HG03196 (cell line): ENCODE data around the gene ADAMTS8.

ENCODE experiments used
- ATAC-seq: cut with Tn5 transposase; IDR thresholded peaks from one replicate; pipeline ENCODE4 v1.9.1; 2021; ENCODE audit not compliant: unreplicated experiment

Gene ADAMTS8

GRCh38 chr11:130400781-130401483, 27.5 kb downstream of the ADAMTS8 start:
- no peak for ATAC-seq

GRCh38 chr11:130399196-130399595, 29.2 kb downstream of the ADAMTS8 start:
- no peak for ATAC-seq

GRCh38 chr11:130397780-130398179, 30.6 kb downstream of the ADAMTS8 start:
- ATAC-seq, result no peak

GRCh38 chr11:130396965-130397364, 31.4 kb downstream of the ADAMTS8 start:
- no peak for ATAC-seq

GRCh38 chr11:130394615-130395014, 33.8 kb downstream of the ADAMTS8 start:
- ATAC-seq, result no peak

- ATAC-seq, result no peak
Observed at GRCh38 chr11:130391711-130392110, 36.7 kb downstream of the ADAMTS8 start.

- ATAC-seq, result no peak
Observed at GRCh38 chr11:130390071-130390758, 38.2 kb downstream of the ADAMTS8 start.

GRCh38 chr11:130389335-130389935, 39.0 kb downstream of the ADAMTS8 start:
- no peak for ATAC-seq

GRCh38 chr11:130388607-130389205, 39.7 kb downstream of the ADAMTS8 start:
- ATAC-seq, result no peak

- no peak for ATAC-seq
Observed at GRCh38 chr11:130386056-130386455, 42.4 kb downstream of the ADAMTS8 start.

GRCh38 chr11:130383344-130384211, 44.8 kb downstream of the ADAMTS8 start:
- no peak for ATAC-seq

GRCh38 chr11:130381317-130381716, 47.1 kb downstream of the ADAMTS8 start:
- ATAC-seq, result no peak

- ATAC-seq, result no peak
Observed at GRCh38 chr11:130380778-130381177, 47.6 kb downstream of the ADAMTS8 start.

GRCh38 chr11:130379276-130379675, 49.1 kb downstream of the ADAMTS8 start:
- ATAC-seq, result no peak

- no peak for ATAC-seq
Observed at GRCh38 chr11:130370845-130371590, 57.4 kb downstream of the ADAMTS8 start.

- no peak for ATAC-seq
Observed at GRCh38 chr11:130369713-130370112, 58.7 kb downstream of the ADAMTS8 start.

GRCh38 chr11:130369141-130369691, 59.2 kb downstream of the ADAMTS8 start:
- no peak for ATAC-seq

- ATAC-seq, result no peak
Observed at GRCh38 chr11:130359419-130359818, 69.0 kb downstream of the ADAMTS8 start.

GRCh38 chr11:130358398-130358797, 70.0 kb downstream of the ADAMTS8 start:
- no peak for ATAC-seq
